Stimulated activated effector memory CD8-positive, alpha-beta T cell treated with anti-CD3 and anti-CD28 coated beads, Interleukin-12 subunit alpha, Interleukin-12 subunit beta, amount 100 ng/mL, for 72 hours (primary cell): Measurements from ENCODE around the gene TGFBI.

Experiments used
- ATAC-seq: fragments of 150-1000 bp; cut with Tn5 transposase; 2 replicates; pipeline ENCODE4 v1.10.0; 2021
- DNase-seq, 2 donors: peaks; one replicate each; pipeline ENCODE4 v3.0.0; 2021 to 2022; ENCODE audit warnings: low spot score in 2 of 2
- H3K27ac Mint-ChIP-seq: one replicate; pipeline ENCODE4 v1.8.0; 2022; ENCODE audit warnings: mild to moderate bottlenecking, mixed read lengths
- H3K36me3 Mint-ChIP-seq: one replicate; pipeline ENCODE4 v1.8.0; 2022; ENCODE audit warnings: mild to moderate bottlenecking, mixed read lengths
- H3K4me1 Mint-ChIP-seq: one replicate; pipeline ENCODE4 v1.8.0; 2022; ENCODE audit warnings: mixed read lengths
- H3K4me3 Mint-ChIP-seq: one replicate; pipeline ENCODE4 v1.8.0; 2022; ENCODE audit warnings: mild to moderate bottlenecking, mixed read lengths
- H3K9me3 Mint-ChIP-seq: one replicate; pipeline ENCODE4 v1.8.0; 2022; ENCODE audit warnings: mixed read lengths

The TGFBI gene

GRCh38 chr5:136090319-136090718 is 61.5 kb downstream of the TGFBI start:
- no peak overlapping the region for H3K4me3 Mint-ChIP-seq
- no peak overlapping the region for H3K27ac Mint-ChIP-seq
- H3K4me1 Mint-ChIP-seq, result no peaks in the 10 kb centered on the region
- no peaks in the 10 kb centered on the region for H3K9me3 Mint-ChIP-seq
- peak in 1 of 2 donors; percentile 8 for DNase-seq
- ATAC-seq, result no peak
- no peaks in the 10 kb centered on the region for H3K36me3 Mint-ChIP-seq

- Mint-ChIP-seq H3K4me1 (no peaks in the 10 kb centered on the region), H3K9me3 (no peaks in the 10 kb centered on the region), H3K4me3 (no peak overlapping the region), H3K27ac (no peak overlapping the region), H3K36me3 (no peaks in the 10 kb centered on the region)
- ATAC-seq, result no peak
- DNase-seq, result no peak
These were observed 65.6 kb downstream of the TGFBI start for GRCh38 chr5:136094189-136094912.

GRCh38 chr5:136094913-136095641 is 66.3 kb downstream of the TGFBI start:
- Mint-ChIP-seq H3K36me3 (no peaks in the 10 kb centered on the region), H3K4me1 (no peaks in the 10 kb centered on the region), H3K27ac (no peak overlapping the region), H3K4me3 (no peak overlapping the region), H3K9me3 (no peaks in the 10 kb centered on the region)
- no peak for DNase-seq
- no peak for ATAC-seq

GRCh38 chr5:136098176-136098575 is 69.4 kb downstream of the TGFBI start:
- Mint-ChIP-seq H3K4me1 (no peaks in the 10 kb centered on the region), H3K9me3 (no peaks in the 10 kb centered on the region), H3K36me3 (no peaks in the 10 kb centered on the region), H3K4me3 (no peak overlapping the region), H3K27ac (no peak overlapping the region)
- ATAC-seq (no peak), DNase-seq (no peak)

GRCh38 chr5:136099870-136100269 is 71.1 kb downstream of the TGFBI start:
- H3K9me3 Mint-ChIP-seq, result no peaks in the 10 kb centered on the region
- no peak overlapping the region for H3K4me3 Mint-ChIP-seq
- H3K36me3 Mint-ChIP-seq, result no peaks in the 10 kb centered on the region
- DNase-seq (no peak), ATAC-seq (no peak)
- no peak overlapping the region for H3K27ac Mint-ChIP-seq
- H3K4me1 Mint-ChIP-seq, result no peaks in the 10 kb centered on the region

- H3K27ac Mint-ChIP-seq, result no peak overlapping the region
- no peaks in the 10 kb centered on the region for H3K4me1 Mint-ChIP-seq
- no peaks in the 10 kb centered on the region for H3K36me3 Mint-ChIP-seq
- no peaks in the 10 kb centered on the region for H3K9me3 Mint-ChIP-seq
- H3K4me3 Mint-ChIP-seq, result no peak overlapping the region
- no peak for ATAC-seq
- no peak for DNase-seq
These were observed 73.1 kb downstream of the TGFBI start for GRCh38 chr5:136101884-136102283.

GRCh38 chr5:136103118-136103517 is 74.3 kb downstream of the TGFBI start:
- Mint-ChIP-seq H3K4me1 (no peaks in the 10 kb centered on the region), H3K27ac (no peak overlapping the region), H3K9me3 (no peaks in the 10 kb centered on the region), H3K4me3 (no peak overlapping the region), H3K36me3 (no peaks in the 10 kb centered on the region)
- ATAC-seq (no peak), DNase-seq (no peak)

- no peak for ATAC-seq
- Mint-ChIP-seq H3K9me3 (no peaks in the 10 kb centered on the region), H3K27ac (no peak overlapping the region), H3K4me3 (no peak overlapping the region), H3K36me3 (no peaks in the 10 kb centered on the region), H3K4me1 (no peaks in the 10 kb centered on the region)
- DNase-seq, result no peak
These were observed 75.6 kb downstream of the TGFBI start for GRCh38 chr5:136104306-136104965.

- Mint-ChIP-seq H3K27ac (no peak overlapping the region), H3K4me1 (no peaks in the 10 kb centered on the region), H3K36me3 (no peaks in the 10 kb centered on the region), H3K4me3 (no peak overlapping the region), H3K9me3 (no peaks in the 10 kb centered on the region)
- DNase-seq, result no peak
- ATAC-seq, result no peak
These were observed 77.7 kb downstream of the TGFBI start for GRCh38 chr5:136106351-136107031.

GRCh38 chr5:136108180-136108611 is 79.4 kb downstream of the TGFBI start:
- Mint-ChIP-seq H3K36me3 (no peaks in the 10 kb centered on the region), H3K4me3 (no peak overlapping the region), H3K27ac (no peak overlapping the region), H3K4me1 (no peaks in the 10 kb centered on the region), H3K9me3 (no peaks in the 10 kb centered on the region)
- DNase-seq (no peak), ATAC-seq (peak; percentile 48)

GRCh38 chr5:136108766-136109165 is 80.0 kb downstream of the TGFBI start:
- no peaks in the 10 kb centered on the region for H3K4me1 Mint-ChIP-seq
- no peak overlapping the region for H3K4me3 Mint-ChIP-seq
- H3K9me3 Mint-ChIP-seq, result no peaks in the 10 kb centered on the region
- ATAC-seq (no peak), DNase-seq (no peak)
- H3K27ac Mint-ChIP-seq, result no peak overlapping the region
- H3K36me3 Mint-ChIP-seq, result no peaks in the 10 kb centered on the region

GRCh38 chr5:136109453-136110135 is 80.8 kb downstream of the TGFBI start:
- H3K36me3 Mint-ChIP-seq, result no peaks in the 10 kb centered on the region
- H3K27ac Mint-ChIP-seq, result no peak overlapping the region
- no peaks in the 10 kb centered on the region for H3K9me3 Mint-ChIP-seq
- no peak overlapping the region for H3K4me3 Mint-ChIP-seq
- H3K4me1 Mint-ChIP-seq, result no peaks in the 10 kb centered on the region
- ATAC-seq, result no peak
- no peak for DNase-seq
